ENCODE results near the gene PHF14.

DNA sequence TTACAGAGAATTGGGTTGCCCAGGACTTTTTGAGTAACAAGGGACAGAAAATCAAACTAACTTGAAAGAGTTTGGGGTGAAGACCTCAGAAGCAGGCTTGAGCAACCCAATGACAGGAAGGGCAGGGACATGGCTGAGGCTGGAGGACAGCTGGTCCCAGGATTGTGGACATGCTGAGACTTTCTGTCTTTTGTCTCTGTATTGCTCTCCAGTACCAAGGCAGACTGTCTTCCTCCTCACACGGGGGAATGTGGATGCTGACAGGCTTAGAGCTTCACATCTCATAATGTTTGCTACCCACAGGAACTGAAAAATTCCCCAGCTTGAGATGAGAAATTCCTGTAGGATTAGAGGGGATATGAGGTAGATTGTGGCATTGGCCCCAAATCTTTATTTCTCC, 229.6 kb downstream of the PHF14 start:
- TF ChIP-seq POLR2A (IDR thresholded peaks at IDR 0.05): no peak
- TF ChIP-seq, protein P1, sequence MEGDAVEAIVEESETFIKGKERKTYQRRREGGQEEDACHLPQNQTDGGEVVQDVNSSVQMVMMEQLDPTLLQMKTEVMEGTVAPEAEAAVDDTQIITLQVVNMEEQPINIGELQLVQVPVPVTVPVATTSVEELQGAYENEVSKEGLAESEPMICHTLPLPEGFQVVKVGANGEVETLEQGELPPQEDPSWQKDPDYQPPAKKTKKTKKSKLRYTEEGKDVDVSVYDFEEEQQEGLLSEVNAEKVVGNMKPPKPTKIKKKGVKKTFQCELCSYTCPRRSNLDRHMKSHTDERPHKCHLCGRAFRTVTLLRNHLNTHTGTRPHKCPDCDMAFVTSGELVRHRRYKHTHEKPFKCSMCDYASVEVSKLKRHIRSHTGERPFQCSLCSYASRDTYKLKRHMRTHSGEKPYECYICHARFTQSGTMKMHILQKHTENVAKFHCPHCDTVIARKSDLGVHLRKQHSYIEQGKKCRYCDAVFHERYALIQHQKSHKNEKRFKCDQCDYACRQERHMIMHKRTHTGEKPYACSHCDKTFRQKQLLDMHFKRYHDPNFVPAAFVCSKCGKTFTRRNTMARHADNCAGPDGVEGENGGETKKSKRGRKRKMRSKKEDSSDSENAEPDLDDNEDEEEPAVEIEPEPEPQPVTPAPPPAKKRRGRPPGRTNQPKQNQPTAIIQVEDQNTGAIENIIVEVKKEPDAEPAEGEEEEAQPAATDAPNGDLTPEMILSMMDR (IDR thresholded peaks at IDR 0.05): no peak

Measured in adrenal gland (tissue), 5 donors.